ENCODE measurements around the gene OR6S1.
"Not testable (repeated sequence)": the region's sequence is repeated elsewhere in the genome, so short reads cannot be mapped to it uniquely, and the experiment has no call there.

DNA sequence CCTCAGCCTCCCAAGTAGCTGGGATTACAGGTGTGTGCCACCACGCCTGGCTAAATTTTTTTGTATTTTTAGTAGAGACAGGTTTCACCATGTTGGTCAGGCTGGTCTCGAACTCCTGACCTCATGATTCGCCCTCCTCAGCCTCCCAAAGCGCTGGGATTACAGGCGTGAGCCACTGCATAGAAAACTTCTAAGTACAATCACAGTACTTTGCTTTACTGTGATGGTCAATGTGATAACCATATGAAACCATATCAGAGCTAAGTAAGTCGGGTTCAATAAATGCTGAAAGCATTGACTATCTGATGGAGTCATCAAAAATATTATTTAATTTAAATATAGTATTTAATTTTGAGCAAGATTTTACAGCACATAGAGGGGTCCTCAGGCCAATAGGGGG is 21.8 kb downstream of the OR6S1 start:
- not testable (repeated sequence) for TF ChIP-seq POLR2A (IDR thresholded peaks at IDR 0.05; ENCODE audit: extremely low read depth, insufficient read length); CTCF (IDR thresholded peaks at IDR 0.05; ENCODE audit: low read depth, low read length); MAX (IDR thresholded peaks at IDR 0.05; ENCODE audit: low read depth, low read length); MYC (IDR thresholded peaks at IDR 0.05; ENCODE audit: low read depth, low read length)

Data from NB4 (cell line).